ENCODE results near the gene LRCH1.

Gene LRCH1

GRCh38 chr13:46720189-46720588 is 167.2 kb downstream of the LRCH1 start:
- Histone ChIP-seq H2BK15ac (ENCODE audit: low read length) (no peak overlapping the region), H4K91ac (ENCODE audit: low read depth, low read length, poor library complexity) (no peak overlapping the region), H3K18ac (ENCODE audit: low read length) (no peak overlapping the region), H2BK120ac (ENCODE audit: low read depth, low read length) (no peak overlapping the region), H3K9me3 (replicated peaks in 1 of 2; ENCODE audit: control insufficient read depth in 2 of 2, insufficient read depth in 1 of 2, low read depth in 1 of 2, low read length in 2 of 2) (no peaks in the 10 kb centered on the region), H3K4me1 (ENCODE audit: control insufficient read depth in 2 of 2, insufficient read depth in 1 of 2, low read depth in 1 of 2, low read length in 2 of 2) (no peaks in the 10 kb centered on the region), H3K14ac (ENCODE audit: low read length) (no peak overlapping the region), H3K23ac (ENCODE audit: low read depth, low read length, poor library complexity) (no peak overlapping the region), H3K27me3 (ENCODE audit: control insufficient read depth in 3 of 3, insufficient read depth in 3 of 3, low read depth in 1 of 3, low read length in 3 of 3) (no peaks in the 10 kb centered on the region), H4K8ac (ENCODE audit: low read depth, low read length) (no peak overlapping the region), H3K9ac (ENCODE audit: low read depth, low read length, poor library complexity) (no peak overlapping the region), H2BK12ac (ENCODE audit: low read length) (no peak overlapping the region), H3K27ac (replicated peaks; ENCODE audit: low read length) (no peak overlapping the region), H3K79me1 (ENCODE audit: low read depth, low read length) (no peaks in the 10 kb centered on the region), H3K4me3 (ENCODE audit: low read length in 2 of 2) (no peak overlapping the region), H2BK5ac (ENCODE audit: low read length) (no peak overlapping the region), H3K36me3 (replicated peaks in 1 of 2; ENCODE audit: control insufficient read depth in 2 of 2, insufficient read depth in 2 of 2, low read length in 2 of 2) (peaks cover 0 to 27% of the 10 kb centered on the region in 2 donors), H2AK5ac (ENCODE audit: low read depth, low read length) (no peak overlapping the region), H2AFZ (ENCODE audit: low read length) (no peak overlapping the region), H3K4me2 (ENCODE audit: insufficient read depth, low read length, poor library complexity, severe bottlenecking) (no peak overlapping the region), H3K4ac (ENCODE audit: low read length) (no peak overlapping the region)
- DNase-seq (ENCODE audit: low spot score) = no peak
- 100% methylated on average over 1 of the region's 8 CpGs; no CpG with 5 or more reads in 1 of the 2 donors for WGBS, 2 donors (ENCODE audit: extremely low coverage in 2 of 2, insufficient read length in 2 of 2, insufficient replicate concordance in 1 of 2)

GRCh38 chr13:46721054-46721453 is 168.1 kb downstream of the LRCH1 start:
- Histone ChIP-seq H2BK120ac (ENCODE audit: low read depth, low read length) (no peak overlapping the region), H4K8ac (ENCODE audit: low read depth, low read length) (no peak overlapping the region), H4K91ac (ENCODE audit: low read depth, low read length, poor library complexity) (no peak overlapping the region), H3K4me2 (ENCODE audit: insufficient read depth, low read length, poor library complexity, severe bottlenecking) (no peak overlapping the region), H3K9ac (ENCODE audit: low read depth, low read length, poor library complexity) (no peak overlapping the region), H3K18ac (ENCODE audit: low read length) (no peak overlapping the region), H3K36me3 (replicated peaks in 1 of 2; ENCODE audit: control insufficient read depth in 2 of 2, insufficient read depth in 2 of 2, low read length in 2 of 2) (peaks cover 0 to 30% of the 10 kb centered on the region in 2 donors), H3K27ac (replicated peaks; ENCODE audit: low read length) (no peak overlapping the region), H3K79me1 (ENCODE audit: low read depth, low read length) (no peaks in the 10 kb centered on the region), H3K27me3 (ENCODE audit: control insufficient read depth in 3 of 3, insufficient read depth in 3 of 3, low read depth in 1 of 3, low read length in 3 of 3) (no peaks in the 10 kb centered on the region), H3K14ac (ENCODE audit: low read length) (no peak overlapping the region), H2BK12ac (ENCODE audit: low read length) (no peak overlapping the region), H3K4me3 (ENCODE audit: low read length in 2 of 2) (no peak overlapping the region), H2BK5ac (ENCODE audit: low read length) (no peak overlapping the region), H2AFZ (ENCODE audit: low read length) (no peak overlapping the region), H3K4ac (ENCODE audit: low read length) (no peak overlapping the region), H3K4me1 (ENCODE audit: control insufficient read depth in 2 of 2, insufficient read depth in 1 of 2, low read depth in 1 of 2, low read length in 2 of 2) (no peaks in the 10 kb centered on the region), H2BK15ac (ENCODE audit: low read length) (no peak overlapping the region), H3K23ac (ENCODE audit: low read depth, low read length, poor library complexity) (no peak overlapping the region), H2AK5ac (ENCODE audit: low read depth, low read length) (no peak overlapping the region), H3K9me3 (replicated peaks in 1 of 2; ENCODE audit: control insufficient read depth in 2 of 2, insufficient read depth in 1 of 2, low read depth in 1 of 2, low read length in 2 of 2) (no peaks in the 10 kb centered on the region)
- WGBS, 2 donors (ENCODE audit: extremely low coverage in 2 of 2, insufficient read length in 2 of 2, insufficient replicate concordance in 1 of 2) = no CpG with 5 or more reads among the region's 4 CpGs
- DNase-seq (ENCODE audit: low spot score) = peak; percentile 23

GRCh38 chr13:46726347-46726746 is 173.4 kb downstream of the LRCH1 start:
- no peak overlapping the region for H3K23ac ChIP-seq (ENCODE audit: low read depth, low read length, poor library complexity)
- no peak overlapping the region for H2BK5ac ChIP-seq (ENCODE audit: low read length)
- H3K27ac ChIP-seq (replicated peaks; ENCODE audit: low read length) = no peak overlapping the region
- H3K9ac ChIP-seq (ENCODE audit: low read depth, low read length, poor library complexity) = no peak overlapping the region
- no peak overlapping the region for H2BK15ac ChIP-seq (ENCODE audit: low read length)
- no peak for DNase-seq (ENCODE audit: low spot score)
- no peak overlapping the region for H2AK5ac ChIP-seq (ENCODE audit: low read depth, low read length)
- H2BK120ac ChIP-seq (ENCODE audit: low read depth, low read length) = no peak overlapping the region
- no peak overlapping the region for H3K18ac ChIP-seq (ENCODE audit: low read length)
- no peaks in the 10 kb centered on the region for H3K27me3 ChIP-seq (ENCODE audit: control insufficient read depth in 3 of 3, insufficient read depth in 3 of 3, low read depth in 1 of 3, low read length in 3 of 3)
- WGBS, 2 donors (ENCODE audit: extremely low coverage in 2 of 2, insufficient read length in 2 of 2, insufficient replicate concordance in 1 of 2) = no CpG with 5 or more reads among the region's 5 CpGs
- H3K4me3 ChIP-seq (ENCODE audit: low read length in 2 of 2) = no peak overlapping the region
- no peak overlapping the region for H3K4me2 ChIP-seq (ENCODE audit: insufficient read depth, low read length, poor library complexity, severe bottlenecking)
- no peak overlapping the region for H4K91ac ChIP-seq (ENCODE audit: low read depth, low read length, poor library complexity)
- no peak overlapping the region for H2AFZ ChIP-seq (ENCODE audit: low read length)
- H3K14ac ChIP-seq (ENCODE audit: low read length) = no peak overlapping the region
- no peaks in the 10 kb centered on the region for H3K9me3 ChIP-seq (replicated peaks in 1 of 2; ENCODE audit: control insufficient read depth in 2 of 2, insufficient read depth in 1 of 2, low read depth in 1 of 2, low read length in 2 of 2)
- H3K4me1 ChIP-seq (ENCODE audit: control insufficient read depth in 2 of 2, insufficient read depth in 1 of 2, low read depth in 1 of 2, low read length in 2 of 2) = no peaks in the 10 kb centered on the region
- no peaks in the 10 kb centered on the region for H3K79me1 ChIP-seq (ENCODE audit: low read depth, low read length)
- H3K36me3 ChIP-seq (replicated peaks in 1 of 2; ENCODE audit: control insufficient read depth in 2 of 2, insufficient read depth in 2 of 2, low read length in 2 of 2) = peaks cover 2 to 74% of the 10 kb centered on the region in 2 donors
- no peak overlapping the region for H2BK12ac ChIP-seq (ENCODE audit: low read length)
- H4K8ac ChIP-seq (ENCODE audit: low read depth, low read length) = no peak overlapping the region
- no peak overlapping the region for H3K4ac ChIP-seq (ENCODE audit: low read length)

GRCh38 chr13:46728777-46729176 is 175.8 kb downstream of the LRCH1 start:
- no peaks in the 10 kb centered on the region for H3K9me3 ChIP-seq (replicated peaks in 1 of 2; ENCODE audit: control insufficient read depth in 2 of 2, insufficient read depth in 1 of 2, low read depth in 1 of 2, low read length in 2 of 2)
- H4K91ac ChIP-seq (ENCODE audit: low read depth, low read length, poor library complexity) = no peak overlapping the region
- H2AFZ ChIP-seq (ENCODE audit: low read length) = no peak overlapping the region
- no peak overlapping the region for H3K9ac ChIP-seq (ENCODE audit: low read depth, low read length, poor library complexity)
- no peak overlapping the region for H2AK5ac ChIP-seq (ENCODE audit: low read depth, low read length)
- H3K27me3 ChIP-seq (ENCODE audit: control insufficient read depth in 3 of 3, insufficient read depth in 3 of 3, low read depth in 1 of 3, low read length in 3 of 3) = no peaks in the 10 kb centered on the region
- no peak overlapping the region for H2BK120ac ChIP-seq (ENCODE audit: low read depth, low read length)
- no peaks in the 10 kb centered on the region for H3K79me1 ChIP-seq (ENCODE audit: low read depth, low read length)
- no peak overlapping the region for H2BK12ac ChIP-seq (ENCODE audit: low read length)
- no CpG with 5 or more reads among the region's 7 CpGs for WGBS, 2 donors (ENCODE audit: extremely low coverage in 2 of 2, insufficient read length in 2 of 2, insufficient replicate concordance in 1 of 2)
- H3K23ac ChIP-seq (ENCODE audit: low read depth, low read length, poor library complexity) = no peak overlapping the region
- H3K36me3 ChIP-seq (replicated peaks in 1 of 2; ENCODE audit: control insufficient read depth in 2 of 2, insufficient read depth in 2 of 2, low read length in 2 of 2) = peaks cover 2 to 90% of the 10 kb centered on the region in 2 donors
- no peak overlapping the region for H2BK5ac ChIP-seq (ENCODE audit: low read length)
- H3K4me3 ChIP-seq (ENCODE audit: low read length in 2 of 2) = no peak overlapping the region
- H3K14ac ChIP-seq (ENCODE audit: low read length) = no peak overlapping the region
- DNase-seq (ENCODE audit: low spot score) = no peak
- no peak overlapping the region for H4K8ac ChIP-seq (ENCODE audit: low read depth, low read length)
- no peak overlapping the region for H3K27ac ChIP-seq (replicated peaks; ENCODE audit: low read length)
- no peak overlapping the region for H3K4me2 ChIP-seq (ENCODE audit: insufficient read depth, low read length, poor library complexity, severe bottlenecking)
- no peaks in the 10 kb centered on the region for H3K4me1 ChIP-seq (ENCODE audit: control insufficient read depth in 2 of 2, insufficient read depth in 1 of 2, low read depth in 1 of 2, low read length in 2 of 2)
- H3K18ac ChIP-seq (ENCODE audit: low read length) = no peak overlapping the region
- no peak overlapping the region for H2BK15ac ChIP-seq (ENCODE audit: low read length)
- H3K4ac ChIP-seq (ENCODE audit: low read length) = no peak overlapping the region

Measured in neuronal stem cell (in vitro differentiated cells).